RWPE2 (cell line): ENCODE data around the gene CYP3A4.
"Not testable (repeated sequence)": the region's sequence is repeated elsewhere in the genome, so short reads cannot be mapped to it uniquely, and the experiment has no call there.

Experiments used
- ATAC-seq: fragments of 200-7000 bp; cut with Tn5 transposase; 3 replicates; pipeline ENCODE4 v1.9.1; 2021; ENCODE audit warnings: low read depth
- DNase-seq: peaks from one replicate; pipeline ENCODE4 v3.0.0-alpha.2; 2020; ENCODE audit warnings: low spot score
- H3K27ac ChIP-seq: fragments of 450-650 bp; 2 replicates; pipeline ENCODE4 v1.5.1; 2017; ENCODE audit warnings: mild to moderate bottlenecking; ENCODE audit not compliant: poor library complexity, severe bottlenecking
- H3K27me3 ChIP-seq: fragments of 250-450 bp; sonication (Bioruptor Pico); 2 replicates; pipeline ENCODE4 v1.5.1; 2021; ENCODE audit warnings: mild to moderate bottlenecking, moderate library complexity; ENCODE audit not compliant: insufficient read depth, poor library complexity, severe bottlenecking
- H3K36me3 ChIP-seq: fragments of 250-450 bp; sonication (Bioruptor Pico); 2 replicates; pipeline ENCODE4 v1.5.1; 2020; ENCODE audit warnings: low read depth, mild to moderate bottlenecking, moderate library complexity
- H3K4me1 ChIP-seq: fragments of 250-450 bp; sonication (Bioruptor Pico); 2 replicates; pipeline ENCODE4 v1.5.1; 2021; ENCODE audit warnings: mild to moderate bottlenecking, moderate library complexity; ENCODE audit not compliant: insufficient read depth, poor library complexity, severe bottlenecking
- H3K4me3 ChIP-seq: fragments of 250-450 bp; sonication (Bioruptor Pico); 2 replicates; pipeline ENCODE4 v1.5.1; 2021; ENCODE audit warnings: mild to moderate bottlenecking, moderate library complexity; ENCODE audit not compliant: severe bottlenecking
- H3K9me3 ChIP-seq: fragments of 250-450 bp; sonication (Bioruptor Pico); 2 replicates; pipeline ENCODE4 v1.5.1; 2021; ENCODE audit warnings: mild to moderate bottlenecking, moderate library complexity; ENCODE audit not compliant: severe bottlenecking
- CTCF ChIP-seq: fragments of 450-650 bp; IDR thresholded peaks from one replicate; pipeline ENCODE4 v1.5.1; 2017; ENCODE audit warnings: mild to moderate bottlenecking, moderate library complexity; ENCODE audit not compliant: poor library complexity, severe bottlenecking

CYP3A4 gene

DNA sequence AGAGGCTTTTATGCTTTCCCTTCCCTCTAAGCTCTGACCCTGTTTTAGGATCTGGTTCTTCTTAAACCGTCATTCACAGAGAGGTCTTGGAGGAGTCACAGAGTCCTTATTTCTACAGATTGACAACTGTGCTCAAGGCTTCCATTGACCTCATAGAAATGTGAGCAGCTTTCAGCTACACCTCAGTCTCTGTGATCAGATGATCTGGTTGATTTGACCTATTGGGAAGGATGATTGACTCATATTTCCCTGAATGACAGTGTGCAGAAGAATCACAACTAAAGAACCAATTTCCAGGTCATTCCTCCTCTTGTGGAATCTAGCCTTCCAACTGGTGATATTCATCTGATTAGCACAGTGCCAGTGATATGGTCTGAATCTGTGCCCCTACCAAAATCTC lies 3.4 kb downstream of the CYP3A4 start:
- no peak for ATAC-seq
- Histone ChIP-seq H3K27ac (no peak overlapping the region), H3K27me3 (no peaks in the 10 kb centered on the region)

GRCh38 chr7:99779949-99780348 lies 4.0 kb downstream of the CYP3A4 start:
- ATAC-seq, result no peak
- DNase-seq, result no peak
- no peaks in the 10 kb centered on the region for H3K36me3 ChIP-seq
- no peaks in the 10 kb centered on the region for H3K9me3 ChIP-seq
- H3K27ac ChIP-seq, result no peak overlapping the region
- H3K4me1 ChIP-seq, result no peaks in the 10 kb centered on the region
- no peaks in the 10 kb centered on the region for H3K27me3 ChIP-seq
- no peak for TF ChIP-seq CTCF
- no peak overlapping the region for H3K4me3 ChIP-seq

More for the DNA sequence above, 3.4 kb downstream of the CYP3A4 start:
- no peaks in the 10 kb centered on the region for H3K4me1 ChIP-seq
- TF ChIP-seq CTCF, result no peak
- H3K9me3 ChIP-seq, result no peaks in the 10 kb centered on the region
- DNase-seq, result no peak
- no peaks in the 10 kb centered on the region for H3K36me3 ChIP-seq
- H3K4me3 ChIP-seq, result no peak overlapping the region

- H3K36me3 ChIP-seq, result no peaks in the 10 kb centered on the region
- H3K27me3 ChIP-seq, result no peaks in the 10 kb centered on the region
- H3K27ac ChIP-seq, result no peak overlapping the region
- no peaks in the 10 kb centered on the region for H3K9me3 ChIP-seq
- no peak for TF ChIP-seq CTCF
- no peaks in the 10 kb centered on the region for H3K4me1 ChIP-seq
- DNase-seq (no peak), ATAC-seq (no peak)
- H3K4me3 ChIP-seq, result no peak overlapping the region
These were observed 5.1 kb downstream of the CYP3A4 start for GRCh38 chr7:99778880-99779279.

- not testable (repeated sequence) for ATAC-seq, H3K36me3 ChIP-seq, H3K27me3 ChIP-seq
These were observed 10.6 kb downstream of the CYP3A4 start for GRCh38 chr7:99773395-99773794.

GRCh38 chr7:99772565-99772964 lies 11.4 kb downstream of the CYP3A4 start:
- H3K4me3 ChIP-seq, result no peak overlapping the region
- no peak for TF ChIP-seq CTCF
- H3K36me3 ChIP-seq, result no peaks in the 10 kb centered on the region
- no peaks in the 10 kb centered on the region for H3K9me3 ChIP-seq
- no peak for DNase-seq
- no peak overlapping the region for H3K27ac ChIP-seq
- H3K4me1 ChIP-seq, result no peaks in the 10 kb centered on the region
- no peaks in the 10 kb centered on the region for H3K27me3 ChIP-seq
- ATAC-seq, result no peak

More at GRCh38 chr7:99773395-99773794, 10.6 kb downstream of the CYP3A4 start:
- H3K4me3 ChIP-seq, H3K9me3 ChIP-seq, H3K27ac ChIP-seq, H3K4me1 ChIP-seq, DNase-seq: not testable (repeated sequence)

DNA sequence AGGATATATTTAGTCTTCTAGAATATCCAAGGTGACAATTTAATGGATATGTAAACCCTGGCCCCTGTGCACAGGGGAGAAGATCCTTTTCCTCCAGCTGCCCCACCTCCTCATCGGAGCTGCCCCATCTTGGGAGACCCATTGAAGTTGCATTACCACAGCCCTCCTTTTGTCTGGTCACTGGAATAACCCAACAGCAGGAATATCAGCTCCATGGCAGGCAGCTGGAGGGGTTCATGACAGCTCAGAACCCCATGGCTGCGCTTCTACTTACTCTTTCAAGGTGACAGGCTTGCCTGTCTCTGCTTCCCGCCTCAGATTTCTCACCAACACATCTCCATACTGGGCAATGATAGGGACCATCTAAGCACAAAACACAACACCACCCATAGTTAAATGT lies 14.5 kb downstream of the CYP3A4 start:
- not testable (repeated sequence) for H3K4me3 ChIP-seq, H3K27ac ChIP-seq, H3K9me3 ChIP-seq, H3K4me1 ChIP-seq, H3K36me3 ChIP-seq, ATAC-seq, DNase-seq, H3K27me3 ChIP-seq
